Peyer's patch (tissue), 4 donors: ENCODE results near the gene NELFCD.
"Not testable (repeated sequence)": the region's sequence is repeated elsewhere in the genome, so short reads cannot be mapped to it uniquely, and the experiment has no call there.

Experiments
- POLR2A ChIP-seq, 2 donors: fragments of 450-650 bp; IDR thresholded peaks; one replicate each; pipeline ENCODE4 v1.5.1; 2017; ENCODE audit warnings: antibody characterized with exemption in 2 of 2, mild to moderate bottlenecking in 2 of 2, moderate library complexity in 2 of 2
- TF ChIP-seq, protein P1 (sequence below), 6 experiments: fragments of 450-650 bp in 4 of 6; fragments of 200-600 bp in 2 of 6; sonication (generic) in 1 of 6; IDR thresholded peaks; one replicate each; pipeline ENCODE4 v1.5.1; 2017 to 2019; ENCODE audit warnings: antibody characterized with exemption in 6 of 6, mild to moderate bottlenecking in 3 of 6, moderate library complexity in 1 of 6

DNA sequence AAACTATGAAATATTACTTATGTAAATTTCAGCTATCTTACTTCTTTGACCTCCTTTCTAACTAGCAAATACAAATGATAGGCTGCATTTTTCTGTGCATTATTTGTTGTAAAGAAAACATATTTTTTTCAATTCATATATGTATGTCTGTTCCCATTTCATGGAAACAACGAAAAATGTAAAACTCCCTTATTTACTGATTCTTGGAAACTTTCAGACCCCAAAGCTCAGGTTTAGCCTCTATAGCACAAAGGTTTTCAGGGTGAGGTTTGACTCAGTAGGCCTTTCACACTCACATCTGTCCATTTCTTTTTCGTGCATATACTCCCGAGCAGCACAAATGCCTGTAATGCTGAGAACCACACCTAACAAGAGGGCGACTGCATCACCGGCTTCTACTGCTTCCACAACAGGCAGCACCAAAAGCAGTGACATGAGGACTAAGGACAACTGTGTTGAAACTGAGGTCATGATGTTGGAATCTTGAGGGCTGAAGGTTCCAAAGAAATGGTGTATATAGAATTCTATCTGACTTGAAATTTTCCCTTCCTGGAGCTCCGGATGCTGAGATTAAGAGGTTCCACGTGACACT lies 33.2 kb upstream of the NELFCD start:
- TF ChIP-seq, protein P1, sequence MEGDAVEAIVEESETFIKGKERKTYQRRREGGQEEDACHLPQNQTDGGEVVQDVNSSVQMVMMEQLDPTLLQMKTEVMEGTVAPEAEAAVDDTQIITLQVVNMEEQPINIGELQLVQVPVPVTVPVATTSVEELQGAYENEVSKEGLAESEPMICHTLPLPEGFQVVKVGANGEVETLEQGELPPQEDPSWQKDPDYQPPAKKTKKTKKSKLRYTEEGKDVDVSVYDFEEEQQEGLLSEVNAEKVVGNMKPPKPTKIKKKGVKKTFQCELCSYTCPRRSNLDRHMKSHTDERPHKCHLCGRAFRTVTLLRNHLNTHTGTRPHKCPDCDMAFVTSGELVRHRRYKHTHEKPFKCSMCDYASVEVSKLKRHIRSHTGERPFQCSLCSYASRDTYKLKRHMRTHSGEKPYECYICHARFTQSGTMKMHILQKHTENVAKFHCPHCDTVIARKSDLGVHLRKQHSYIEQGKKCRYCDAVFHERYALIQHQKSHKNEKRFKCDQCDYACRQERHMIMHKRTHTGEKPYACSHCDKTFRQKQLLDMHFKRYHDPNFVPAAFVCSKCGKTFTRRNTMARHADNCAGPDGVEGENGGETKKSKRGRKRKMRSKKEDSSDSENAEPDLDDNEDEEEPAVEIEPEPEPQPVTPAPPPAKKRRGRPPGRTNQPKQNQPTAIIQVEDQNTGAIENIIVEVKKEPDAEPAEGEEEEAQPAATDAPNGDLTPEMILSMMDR (IDR thresholded peaks at IDR 0.05): not testable (repeated sequence)
- TF ChIP-seq POLR2A (IDR thresholded peaks at IDR 0.05): not testable (repeated sequence)
